NCI-H1048 (cell line): Measurements from ENCODE around the gene DDB1.

ENCODE experiments used
- DNase-seq: peaks from one replicate; lab custom pipeline; 2025; lab: John Stamatoyannopoulos, UW

The DDB1 gene

GRCh38 chr11:61356706-61357105 lies 23.8 kb upstream of the DDB1 start:
- no peak for DNase-seq

- DNase-seq = no peak
These were observed 21.3 kb upstream of the DDB1 start for GRCh38 chr11:61354208-61354607.

- DNase-seq = no peak
These were observed 20.5 kb upstream of the DDB1 start for GRCh38 chr11:61353131-61354067.

GRCh38 chr11:61352038-61352437 lies 19.1 kb upstream of the DDB1 start:
- no peak for DNase-seq

GRCh38 chr11:61350803-61351202 lies 17.9 kb upstream of the DDB1 start:
- DNase-seq = no peak

DNA sequence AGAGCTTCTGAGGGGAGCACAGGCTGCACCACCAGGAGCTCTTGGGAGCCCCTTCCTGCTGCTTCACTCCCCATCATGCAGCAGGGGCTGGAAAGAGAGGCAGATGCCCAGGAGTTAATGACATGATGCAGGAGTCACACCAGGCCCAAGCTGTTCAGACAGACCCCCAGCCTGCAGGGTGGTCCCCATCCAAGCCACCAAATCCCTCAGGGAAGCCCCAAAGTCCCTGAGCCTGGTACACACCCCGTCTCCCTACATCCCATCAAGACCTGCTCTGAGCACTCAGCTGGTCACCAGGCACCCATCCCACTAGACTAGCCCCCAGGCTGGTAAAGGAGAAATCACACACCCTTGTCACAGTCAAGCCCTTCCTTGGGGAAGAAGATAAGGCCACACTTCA lies 17.4 kb upstream of the DDB1 start:
- DNase-seq = no peak

DNA sequence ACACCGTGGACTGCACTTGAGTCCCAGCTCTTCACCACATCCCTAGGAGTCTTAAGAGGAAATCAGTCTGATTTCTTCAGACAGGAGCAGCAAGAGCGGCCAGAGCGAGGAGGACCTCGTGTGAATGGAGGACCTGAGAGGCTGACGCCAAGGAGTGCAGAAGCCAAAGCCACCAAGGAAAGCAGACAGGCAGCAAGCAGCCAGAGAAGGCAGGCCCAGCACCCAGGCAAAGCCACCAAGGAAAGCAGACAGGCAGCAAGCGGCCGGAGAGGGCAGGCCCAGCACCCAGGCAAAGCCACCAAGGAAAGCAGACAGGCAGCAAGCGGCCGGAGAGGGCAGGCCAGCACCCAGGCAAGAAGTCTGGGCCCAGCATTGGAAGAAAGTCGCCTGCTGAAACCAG lies 17.0 kb upstream of the DDB1 start:
- no peak for DNase-seq

- no peak for DNase-seq
These were observed 16.4 kb upstream of the DDB1 start for GRCh38 chr11:61349189-61349751.

- DNase-seq = no peak
These were observed 15.1 kb upstream of the DDB1 start for GRCh38 chr11:61347916-61348461.

DNA sequence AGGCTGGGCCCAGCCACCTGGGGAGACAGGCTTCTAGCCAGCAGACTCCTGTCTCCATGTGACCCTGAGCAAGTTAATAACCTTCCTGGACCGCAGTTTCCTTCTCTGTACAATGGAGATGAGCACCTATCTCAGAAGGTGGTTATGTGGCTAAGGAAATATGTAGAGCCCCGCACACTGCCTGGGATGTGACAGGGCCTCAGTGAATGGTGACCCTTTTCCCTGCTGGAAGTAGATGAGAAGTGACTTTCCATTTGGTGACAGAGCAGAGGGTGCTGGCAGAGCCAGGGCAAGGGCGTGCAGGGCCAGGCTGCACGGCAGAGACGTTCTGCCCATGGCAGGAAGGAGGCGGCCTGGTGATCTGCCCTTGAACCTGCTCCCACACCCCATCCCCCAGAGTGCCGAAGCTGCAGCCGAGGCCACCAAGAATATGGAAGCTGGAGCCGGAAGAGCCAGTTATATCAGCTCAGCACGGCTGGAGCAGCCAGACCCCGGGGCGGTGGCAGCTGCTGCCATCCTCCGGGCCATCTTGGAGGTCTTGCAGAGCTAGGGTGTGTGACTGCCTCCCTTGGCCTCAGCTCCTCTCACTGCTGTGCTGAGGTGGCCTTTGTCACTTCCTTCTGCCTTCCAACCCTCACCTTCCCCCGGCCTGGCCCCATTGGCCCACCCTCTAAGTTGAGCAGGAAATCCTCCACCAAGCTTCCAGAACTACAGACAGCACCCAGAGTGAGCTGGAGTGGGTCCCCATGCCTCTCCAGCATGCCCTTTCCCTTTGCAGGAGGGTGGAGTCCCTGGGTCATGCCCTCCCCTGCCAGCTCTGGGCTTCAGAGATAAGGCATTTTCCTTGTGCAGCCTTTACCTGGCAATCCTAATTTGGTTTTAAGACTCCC lies 13.3 kb upstream of the DDB1 start:
- DNase-seq = no peak

- DNase-seq = no peak
These were observed 12.3 kb upstream of the DDB1 start for GRCh38 chr11:61345170-61345610.

GRCh38 chr11:61343792-61344745 lies 11.2 kb upstream of the DDB1 start:
- no peak for DNase-seq

- DNase-seq = no peak
These were observed 9.4 kb upstream of the DDB1 start for GRCh38 chr11:61342207-61342803.

DNA sequence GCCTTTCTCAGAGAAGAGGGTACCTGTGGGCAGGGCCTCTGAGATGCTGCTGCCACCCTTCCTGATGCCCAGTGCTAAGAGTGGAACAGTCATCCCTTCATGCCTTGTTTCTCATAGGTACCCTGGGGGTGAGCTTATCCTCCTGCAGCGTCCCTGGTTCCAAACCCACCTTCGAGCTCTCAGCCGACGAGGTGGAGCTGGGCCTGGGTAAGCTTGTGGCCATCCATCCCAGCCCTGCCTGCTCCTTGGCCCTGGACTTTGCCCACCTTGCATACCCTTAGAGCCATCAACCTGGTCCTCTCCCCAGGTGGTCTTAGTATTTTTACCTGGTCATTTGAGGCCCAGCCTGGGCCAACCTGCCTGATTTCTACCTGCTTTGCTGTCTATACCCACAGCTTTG lies 8.8 kb upstream of the DDB1 start:
- DNase-seq = no peak

GRCh38 chr11:61340979-61341378 lies 8.1 kb upstream of the DDB1 start:
- no peak for DNase-seq

- no peak for DNase-seq
These were observed 6.6 kb upstream of the DDB1 start for GRCh38 chr11:61339490-61339878.

DNA sequence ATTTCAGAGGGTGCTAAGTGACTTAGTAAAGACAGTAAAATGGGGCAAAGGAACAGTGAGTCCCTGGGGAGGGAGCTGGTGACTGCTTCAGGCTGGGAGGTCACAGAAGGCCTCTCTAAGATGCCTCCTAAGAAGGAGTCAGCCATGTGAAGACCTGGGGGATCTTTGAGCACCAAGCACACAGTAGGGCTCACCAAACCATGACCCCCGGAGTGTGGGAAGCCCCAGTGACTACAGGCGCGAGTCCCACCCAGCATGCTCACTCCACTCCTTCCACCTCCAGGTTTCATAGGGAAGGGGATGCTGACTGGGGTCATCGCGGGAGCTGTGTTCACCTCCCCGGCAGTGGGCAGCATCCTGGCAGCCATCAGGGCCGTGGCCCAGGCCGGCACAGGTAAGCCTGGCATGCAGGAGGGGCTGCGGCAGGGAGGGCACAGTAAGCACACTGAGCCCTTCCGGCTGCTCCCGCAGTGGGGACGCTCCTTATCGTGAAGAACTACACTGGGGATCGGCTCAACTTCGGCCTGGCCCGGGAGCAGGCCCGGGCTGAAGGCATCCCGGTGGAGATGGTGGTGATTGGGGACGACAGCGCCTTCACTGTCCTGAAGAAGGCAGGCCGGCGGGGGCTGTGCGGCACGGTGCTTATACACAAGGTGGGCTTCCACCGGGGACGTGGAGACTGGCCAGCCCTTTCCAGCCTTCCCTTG lies 6.0 kb upstream of the DDB1 start:
- DNase-seq = no peak

GRCh38 chr11:61337706-61338470 lies 5.0 kb upstream of the DDB1 start:
- no peak for DNase-seq
